Adrenal gland (tissue), 5 donors: ENCODE measurements around the gene DALRD3.

Experiments
- CTCF ChIP-seq, 6 experiments: fragments of 450-650 bp in 4 of 6; fragments of 200-600 bp in 2 of 6; sonication (generic) in 1 of 6; IDR thresholded peaks; 1 replicate in 5 of 6; 2 replicates in 1 of 6; pipeline versions ENCODE4 v1.5.1 to v1.8.0; 2016 to 2021; ENCODE audit warnings: antibody characterized with exemption in 6 of 6, mild to moderate bottlenecking in 2 of 6, moderate library complexity in 1 of 6
- POLR2A ChIP-seq, 2 donors: fragments of 450-650 bp; IDR thresholded peaks; one replicate each; pipeline ENCODE4 v1.6.1; 2017; ENCODE audit warnings: antibody characterized with exemption in 2 of 2, mild to moderate bottlenecking in 2 of 2, moderate library complexity in 1 of 2
- donor health status: DM: no; HTN: no; CAD: no.

- TF ChIP-seq POLR2A (IDR thresholded peaks at IDR 0.05): no peak
- TF ChIP-seq CTCF (IDR thresholded peaks at IDR 0.05): no peak
These were observed 5.2 kb downstream of the DALRD3 start for GRCh38 chr3:49013113-49013737.
